ENCODE measurements around the gene PSMD8. TPM values are rescaled to one million over a fixed set of nuclear protein-coding genes. Genes with fewer than 3 reads are reported as not detected.
A peak's percentile ranks its signal among the peaks of the same experiment; 100 is the strongest.
"Not testable (repeated sequence)": the region's sequence is repeated elsewhere in the genome, so short reads cannot be mapped to it uniquely, and the experiment has no call there.

PSMD8 gene
- polyA plus RNA-seq, 3 donors = 148 to 207 (median 179) TPM

- H3K27ac Mint-ChIP-seq = peak within 1 kb of the TSS; percentile 81 to 96 (median 92)
These were observed 51.6 kb downstream of the PSMD8 start, which contains the start of gene RASGRP4 for GRCh38 chr19:38425810-38426466. Gene RASGRP4, minus strand, starts transcription at chr19:38426219. Its CDS starts 128 bp downstream, at chr19:38426091.

GRCh38 chr19:38427035-38427677 lies 52.8 kb downstream of the PSMD8 start:
- DNase-seq; H3K27me3 ChIP-seq (ENCODE audit: control insufficient read depth in 2 of 2, insufficient read depth in 2 of 2, low read length in 2 of 2); H3K9me3 ChIP-seq (replicated peaks in 1 of 2; ENCODE audit: control insufficient read depth in 1 of 2, insufficient read depth in 1 of 2, low read length in 2 of 2); H3K4me3 ChIP-seq (replicated peaks in 1 of 3; ENCODE audit: low read depth in 2 of 3, low read length in 3 of 3); H3K4me3 Mint-ChIP-seq; H3K4me2 ChIP-seq (replicated peaks; ENCODE audit: extremely low read depth, low read length, poor library complexity, severe bottlenecking); H2AFZ ChIP-seq (ENCODE audit: insufficient read depth, low read depth, low read length, poor library complexity, severe bottlenecking); H3K27me3 Mint-ChIP-seq (ENCODE audit: low read depth in 3 of 3); H3K9me3 Mint-ChIP-seq; H3K36me3 ChIP-seq (replicated peaks in 1 of 2; ENCODE audit: control insufficient read depth in 1 of 2, insufficient read depth in 2 of 2, low read length in 2 of 2); H3K27ac ChIP-seq (ENCODE audit: low read depth in 1 of 2, low read length in 2 of 2); H3K9ac ChIP-seq (ENCODE audit: insufficient read depth, low read length, poor library complexity, severe bottlenecking); H4K20me1 ChIP-seq (ENCODE audit: insufficient read depth, low read length); intact Hi-C loops (cut with micrococcal nuclease): not testable (repeated sequence)
- Histone ChIP-seq H3K79me2 (ENCODE audit: insufficient read depth, low read length) (peaks cover 39% of the 10 kb centered on the region), H3K4me1 (ENCODE audit: control insufficient read depth in 1 of 2, insufficient read depth in 2 of 2, low read length in 2 of 2) (peaks cover 33 to 39% of the 10 kb centered on the region in 2 donors)
- Mint-ChIP-seq H3K4me1 (peaks cover 30% of the 10 kb centered on the region), H3K36me3 (peaks cover 3 to 14% of the 10 kb centered on the region in 2 donors), H3K27ac (peak overlapping the region in 1 of 7 donors; percentile 81)
- WGBS (ENCODE audit: insufficient coverage) = 80% methylated on average over 1 of the region's 17 CpGs

More at GRCh38 chr19:38425810-38426466, 51.6 kb downstream of the PSMD8 start, which contains the start of gene RASGRP4:
- Mint-ChIP-seq H3K4me3 (peak within 1 kb of the TSS; percentile 88 to 95), H3K36me3 (peaks cover 13 to 26% of the 10 kb centered on the region in 2 donors), H3K4me1 (peaks cover 30% of the 10 kb centered on the region), H3K27me3 (ENCODE audit: low read depth in 3 of 3) (peaks cover 1 to 6% (median 3%) of the 10 kb centered on the region in 3 donors), H3K9me3 (no peaks in the 10 kb centered on the region)
- Histone ChIP-seq H3K79me2 (ENCODE audit: insufficient read depth, low read length) (peaks cover 43% of the 10 kb centered on the region), H3K4me2 (replicated peaks; ENCODE audit: extremely low read depth, low read length, poor library complexity, severe bottlenecking) (peak within 1 kb of the TSS; percentile 100), H3K27ac (ENCODE audit: low read depth in 1 of 2, low read length in 2 of 2) (peak within 1 kb of the TSS; percentile 45 to 93), H3K4me3 (replicated peaks in 1 of 3; ENCODE audit: low read depth in 2 of 3, low read length in 3 of 3) (peak within 1 kb of the TSS; percentile 67 to 100 (median 90)), H3K36me3 (replicated peaks in 1 of 2; ENCODE audit: control insufficient read depth in 1 of 2, insufficient read depth in 2 of 2, low read length in 2 of 2) (peaks cover 15 to 16% of the 10 kb centered on the region in 2 donors), H3K9ac (ENCODE audit: insufficient read depth, low read length, poor library complexity, severe bottlenecking) (peak within 1 kb of the TSS; percentile 92), H3K9me3 (replicated peaks in 1 of 2; ENCODE audit: control insufficient read depth in 1 of 2, insufficient read depth in 1 of 2, low read length in 2 of 2) (no peaks in the 10 kb centered on the region), H2AFZ (ENCODE audit: insufficient read depth, low read depth, low read length, poor library complexity, severe bottlenecking) (peak within 1 kb of the TSS; percentile 80), H4K20me1 (ENCODE audit: insufficient read depth, low read length) (peaks cover 13% of the 10 kb centered on the region), H3K27me3 (ENCODE audit: control insufficient read depth in 2 of 2, insufficient read depth in 2 of 2, low read length in 2 of 2) (no peaks in the 10 kb centered on the region), H3K4me1 (ENCODE audit: control insufficient read depth in 1 of 2, insufficient read depth in 2 of 2, low read length in 2 of 2) (peaks cover 33 to 39% of the 10 kb centered on the region in 2 donors)
- DNase-seq = peak; percentile 62 to 80 (median 66)
- intact Hi-C loops (cut with micrococcal nuclease) = no loop called here
- 8% methylated on average over 11 of the region's 20 CpGs for WGBS (ENCODE audit: insufficient coverage)
- TF ChIP-seq CTCF (IDR thresholded peaks at IDR 0.05) = no peak

All from CD14-positive monocyte (primary cell).